Measurements from ENCODE around the gene SMOC2.

Gene SMOC2

DNA sequence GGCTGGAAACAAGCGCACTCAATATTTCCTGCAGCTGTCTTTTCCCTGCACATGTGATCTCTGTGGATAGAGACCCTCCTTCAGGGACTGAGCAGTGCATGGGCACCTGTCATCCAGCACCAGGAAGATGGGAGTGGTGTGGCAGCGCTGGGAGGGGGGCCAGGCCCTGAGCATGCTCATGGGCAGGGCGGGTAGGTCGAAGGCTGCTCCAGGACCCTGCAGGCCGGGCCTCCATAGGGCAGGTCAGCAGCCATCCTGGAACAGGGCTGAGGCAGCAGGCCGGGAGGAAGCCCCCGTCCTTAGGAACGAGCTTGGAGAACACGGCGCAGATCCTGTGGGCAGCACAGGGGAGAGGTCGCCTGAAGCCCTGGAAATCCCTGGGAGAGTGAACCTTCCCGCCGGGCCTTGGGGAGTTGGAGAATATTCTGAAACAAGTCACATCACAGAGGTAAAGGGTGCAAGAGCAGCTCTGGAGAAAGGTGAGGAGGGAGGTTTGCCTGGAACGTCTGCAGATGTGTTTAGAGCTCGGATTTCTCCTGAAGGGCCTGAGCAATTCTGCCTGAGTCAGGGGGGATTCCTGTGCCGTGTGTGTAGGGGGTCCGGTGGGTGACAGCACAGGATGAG is 133.2 kb downstream of the SMOC2 start:
- DNase-seq (ENCODE audit: low read depth), result no peak

DNA sequence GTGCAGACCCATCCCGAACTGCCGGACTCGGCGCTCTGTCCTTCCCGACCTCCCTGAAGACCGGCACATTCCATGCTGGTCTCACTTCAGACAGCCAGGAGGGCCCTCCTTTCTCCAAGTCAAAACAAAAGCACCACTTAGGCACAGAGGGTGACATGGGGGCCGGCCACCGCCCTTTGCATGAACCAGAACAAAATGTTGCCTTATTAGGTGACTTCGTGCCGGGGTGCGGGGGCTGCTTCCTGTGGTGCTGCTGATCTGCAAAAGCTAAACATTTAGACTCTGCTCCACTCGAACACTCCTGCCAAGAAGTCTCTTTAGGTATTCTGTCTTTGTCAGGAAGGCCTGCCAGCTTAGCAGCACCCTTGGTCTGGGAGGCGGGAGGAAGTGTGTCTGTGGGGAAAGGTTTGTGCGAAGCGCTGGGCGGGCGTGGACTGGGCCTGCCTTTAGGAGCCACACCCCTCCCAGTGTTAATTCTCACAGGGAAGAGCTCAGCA is 133.8 kb downstream of the SMOC2 start:
- no peak for DNase-seq (ENCODE audit: low read depth)

- no peak for DNase-seq (ENCODE audit: low read depth)
Measured at GRCh38 chr6:168575346-168576098, 134.5 kb downstream of the SMOC2 start.

- DNase-seq (ENCODE audit: low read depth), result no peak
Measured at GRCh38 chr6:168576388-168576787, 135.4 kb downstream of the SMOC2 start.

DNA sequence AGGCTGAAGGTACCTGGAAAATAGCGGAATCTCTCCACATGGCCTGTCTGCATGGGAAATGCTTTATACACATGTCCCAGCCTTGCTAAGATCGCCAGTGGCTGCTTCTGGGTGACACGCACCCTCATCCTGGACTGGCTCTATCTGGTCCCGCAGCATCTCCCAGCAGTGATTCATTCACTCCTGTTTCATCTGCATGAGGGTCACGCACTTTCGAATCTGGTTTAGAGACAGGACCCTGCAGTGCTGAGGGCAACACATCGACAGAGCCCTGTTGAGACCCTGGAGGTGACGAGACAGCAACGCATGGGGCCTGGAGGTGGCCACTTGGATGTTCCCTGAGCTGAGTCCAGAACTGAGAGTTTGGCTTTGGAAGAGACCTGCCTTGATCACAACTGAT is 136.5 kb downstream of the SMOC2 start:
- no peak for DNase-seq (ENCODE audit: low read depth)

GRCh38 chr6:168578036-168578435 is 137.1 kb downstream of the SMOC2 start:
- DNase-seq (ENCODE audit: low read depth), result no peak

- no peak for DNase-seq (ENCODE audit: low read depth)
Measured at GRCh38 chr6:168581236-168581635, 140.3 kb downstream of the SMOC2 start.

DNA sequence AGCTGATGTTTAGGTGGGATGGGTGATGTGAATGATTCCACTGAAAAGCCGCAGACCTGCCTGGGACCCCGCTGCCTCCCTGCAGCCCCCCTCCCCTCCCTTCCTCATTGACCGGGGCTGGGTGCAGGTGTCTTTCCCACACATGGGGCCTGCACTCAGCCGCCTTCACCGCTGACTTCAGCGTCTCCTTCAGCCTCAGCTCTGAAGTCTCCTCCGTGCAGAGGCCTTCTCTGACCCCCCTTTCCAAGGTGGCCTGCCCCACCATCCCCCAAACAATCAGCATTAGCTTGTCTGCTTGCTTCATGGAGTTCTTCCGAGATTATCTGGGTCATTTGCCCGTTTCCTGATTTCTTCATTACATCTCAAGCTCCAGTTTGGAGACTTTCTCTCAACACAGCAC is 140.7 kb downstream of the SMOC2 start:
- DNase-seq (ENCODE audit: low read depth), result no peak

DNA sequence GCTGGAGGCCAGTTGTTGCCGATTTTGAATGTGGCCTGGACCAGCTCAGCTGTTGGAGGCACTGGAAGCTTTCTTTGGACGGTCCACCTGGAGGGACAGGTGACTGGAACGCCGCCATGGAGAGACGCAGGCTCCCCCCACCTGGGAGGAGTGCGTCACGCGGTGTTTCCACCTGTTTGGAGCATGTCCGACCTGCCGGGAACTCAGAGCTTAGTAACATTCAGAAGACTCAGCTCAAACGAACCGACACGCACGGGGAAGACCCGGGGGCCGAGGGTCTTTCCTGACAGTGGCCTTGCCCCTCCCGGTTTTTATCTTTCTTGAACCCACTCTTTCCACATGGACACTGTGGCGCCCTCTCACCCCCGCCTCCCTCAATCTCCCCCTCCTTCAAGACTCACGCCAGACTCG is 141.6 kb downstream of the SMOC2 start:
- DNase-seq (ENCODE audit: low read depth), result no peak

- no peak for DNase-seq (ENCODE audit: low read depth)
Measured at GRCh38 chr6:168583126-168583525, 142.1 kb downstream of the SMOC2 start.

DNA sequence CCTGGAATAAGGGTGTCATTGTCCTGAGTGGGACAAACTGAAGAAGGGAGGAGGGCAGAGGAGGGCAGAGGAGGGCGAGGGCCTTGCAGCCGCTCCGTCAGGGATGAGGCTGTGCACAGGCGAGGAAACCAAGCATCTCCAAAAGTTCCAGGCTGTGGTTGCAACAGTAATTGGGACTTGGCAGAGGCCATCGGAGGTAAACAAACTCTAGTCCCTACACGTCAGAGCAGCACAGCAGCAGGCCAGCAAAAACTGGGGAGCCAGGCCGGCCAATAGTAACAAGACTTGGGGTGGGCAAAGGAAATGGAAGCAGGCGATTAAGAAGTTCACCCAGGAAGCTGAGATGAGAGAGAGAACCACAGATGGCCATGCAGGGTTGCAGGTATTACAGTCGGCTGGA is 142.8 kb downstream of the SMOC2 start:
- DNase-seq (ENCODE audit: low read depth), result no peak

GRCh38 chr6:168584249-168584648 is 143.3 kb downstream of the SMOC2 start:
- no peak for DNase-seq (ENCODE audit: low read depth)

GRCh38 chr6:168584671-168585070 is 143.7 kb downstream of the SMOC2 start:
- DNase-seq (ENCODE audit: low read depth), result no peak

GRCh38 chr6:168585441-168585840 is 144.5 kb downstream of the SMOC2 start:
- DNase-seq (ENCODE audit: low read depth), result no peak

- DNase-seq (ENCODE audit: low read depth), result no peak
Measured at GRCh38 chr6:168589275-168589674, 148.3 kb downstream of the SMOC2 start.

DNA sequence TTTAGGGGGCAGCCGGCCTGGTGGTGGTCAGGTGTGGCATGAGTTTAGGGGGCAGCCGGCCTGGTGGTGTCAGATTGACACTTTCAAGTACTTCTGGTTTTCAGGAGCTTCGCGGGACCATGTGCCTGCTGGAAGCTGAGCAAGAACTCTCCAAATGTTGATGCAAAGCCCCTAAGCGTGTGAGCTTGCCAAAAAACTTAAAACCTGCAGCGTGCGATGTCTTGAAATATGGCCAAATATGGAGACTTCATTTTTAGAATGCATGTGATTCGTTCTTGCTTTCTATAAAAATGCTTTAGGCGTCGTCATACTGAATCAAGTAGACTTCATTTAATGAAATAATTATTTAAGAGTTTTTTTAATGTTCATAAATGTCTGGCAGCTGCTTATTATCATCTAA is 149.4 kb downstream of the SMOC2 start:
- DNase-seq (ENCODE audit: low read depth), result no peak

GRCh38 chr6:168596344-168596743 is 155.4 kb downstream of the SMOC2 start:
- no peak for DNase-seq (ENCODE audit: low read depth)

GRCh38 chr6:168597471-168597875 is 156.5 kb downstream of the SMOC2 start:
- no peak for DNase-seq (ENCODE audit: low read depth)

GRCh38 chr6:168598251-168599117 is 157.5 kb downstream of the SMOC2 start:
- DNase-seq (ENCODE audit: low read depth), result no peak

GRCh38 chr6:168599118-168599494 is 158.1 kb downstream of the SMOC2 start:
- no peak for DNase-seq (ENCODE audit: low read depth)

DNA sequence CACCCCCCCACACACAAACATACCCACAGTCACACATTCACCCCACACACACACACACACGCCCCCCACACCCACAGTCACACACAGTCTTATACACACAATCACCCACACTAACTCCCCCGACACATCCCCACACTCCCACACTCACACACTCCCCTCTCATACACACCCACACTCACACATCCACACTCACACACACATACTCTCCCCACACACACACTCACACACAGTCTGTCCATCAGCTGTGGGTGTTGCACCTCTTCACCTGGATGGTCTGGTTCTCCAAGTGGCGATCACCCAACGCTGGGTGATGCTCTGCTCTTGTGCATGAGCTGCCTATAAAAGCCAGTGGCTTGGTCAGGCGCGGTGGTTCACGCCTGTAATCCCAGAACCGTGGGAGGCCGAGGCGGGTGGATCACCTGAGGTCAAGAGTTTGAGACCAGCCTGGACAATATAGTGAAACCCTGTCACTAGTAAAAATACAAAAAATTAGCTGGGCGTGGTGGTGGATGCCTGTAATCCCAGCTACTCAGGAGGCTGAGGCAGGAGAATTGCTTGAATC is 158.9 kb downstream of the SMOC2 start:
- no peak for DNase-seq (ENCODE audit: low read depth)

DNA sequence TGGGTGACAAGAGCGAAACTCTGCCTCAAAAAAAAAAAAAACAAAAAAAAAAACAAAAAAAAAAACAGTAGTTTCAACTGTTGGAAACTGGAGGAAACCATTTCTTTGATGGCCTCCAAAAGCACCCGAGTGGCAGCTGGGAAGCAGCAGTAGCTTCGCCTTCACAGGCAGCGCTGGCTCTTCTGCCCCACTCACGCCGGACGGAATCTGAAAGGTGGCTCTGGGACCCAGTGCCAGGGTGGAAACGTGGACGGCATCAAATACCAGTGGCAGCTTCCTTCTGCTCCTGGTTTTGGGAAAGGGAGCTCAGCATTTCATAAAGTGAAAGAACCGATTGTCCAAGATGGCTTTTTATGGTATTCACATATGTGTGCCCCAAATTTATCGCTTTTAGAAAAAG is 159.4 kb downstream of the SMOC2 start:
- DNase-seq (ENCODE audit: low read depth), result no peak
